ENCODE data around the gene SIRT2. TPM values are rescaled to one million over a fixed set of nuclear protein-coding genes. Genes with fewer than 3 reads are reported as not detected.

SIRT2 gene
- total RNA-seq, 1 experiment from 2014 or later, result 15.4 TPM

- peak overlapping the region; percentile 96 for H3K9ac ChIP-seq (ENCODE audit: low read length)
- ChIA-PET CTCF (interaction anchor here (1.5 kb wide), 1 partner anchor 78 kb away, joined by 6 read pairs; the partner anchor contains the start of genes MRPS12 and SARS2), RAD21 (ENCODE audit: low non-redundant PET in 1 of 2, low total read pairs in 2 of 2, uncharacterized antibody in 2 of 2, unreplicated experiment in 2 of 2) (no interaction called here), POLR2A (interaction anchor here (2.4 kb wide), 1 partner anchor 11 kb away, joined by 12 read pairs; no protein-coding TSS in a partner anchor)
- no TSS peak for BruUV-seq (replicated peaks)
- ATAC-seq (peak; percentile 20), DNase-seq (ENCODE audit: low read depth, low spot score) (peak; percentile 75)
- H3K4me3 ChIP-seq (replicated peaks in 1 of 2; ENCODE audit: low read depth in 1 of 2, low read length in 2 of 2), result peak overlapping the region; percentile 77 to 84
- H2AFZ ChIP-seq (ENCODE audit: low read depth, low read length, poor library complexity, severe bottlenecking), result no peak overlapping the region
- peaks cover 25% of the 10 kb centered on the region for H3K79me2 ChIP-seq (ENCODE audit: insufficient read depth, low read length)
- intact Hi-C loops (cut with micrococcal nuclease), result loop anchor here (2.0 to 5.0 kb wide), 2 partner anchors 79 to 169 kb away; partner anchors contain the start of genes MRPS12 and SARS2
- TF ChIP-seq YY1 (IDR thresholded peaks at IDR 0.05; ENCODE audit: extremely low read depth, insufficient replicate concordance, low read depth, low read length) (no peak), POLR2A (IDR thresholded peaks at IDR 0.05; ENCODE audit: borderline replicate concordance, extremely low read depth, insufficient read depth, insufficient read length) (peak; percentile 42), SP1 (IDR thresholded peaks at IDR 0.05; ENCODE audit: low read depth) (peak; percentile 78), ZFX (IDR thresholded peaks at IDR 0.05) (0 out of 2 replicates have a peak, but pooled peaks have one; percentile 45), ATF3 (IDR thresholded peaks at IDR 0.05) (no peak), POLR2AphosphoS5 (IDR thresholded peaks at IDR 0.05; ENCODE audit: low read depth, low read length) (peak; percentile 70), SIN3A (IDR thresholded peaks at IDR 0.05; ENCODE audit: low read depth) (peak; percentile 92), ZNF274 (IDR thresholded peaks at IDR 0.05; ENCODE audit: low read depth, low read length) (no peak), MAX (IDR thresholded peaks at IDR 0.05) (peak; percentile 98), ZBTB33 (IDR thresholded peaks at IDR 0.05; ENCODE audit: extremely low read depth, insufficient replicate concordance, low read length) (no peak), EGR1 (IDR thresholded peaks at IDR 0.05; ENCODE audit: low read depth) (peak; percentile 83)
- 0 out of 2 replicates have a peak, but pooled peaks cover 4% of the 10 kb centered on the region for H4K20me1 ChIP-seq (ENCODE audit: insufficient read depth)
- H3K9me3 ChIP-seq (ENCODE audit: control insufficient read depth in 1 of 2, insufficient read depth in 1 of 2, low read depth in 1 of 2, low read length in 2 of 2), result no peaks in the 10 kb centered on the region
- peaks cover 11 to 19% of the 10 kb centered on the region in 2 experiments for H3K36me3 ChIP-seq (ENCODE audit: control insufficient read depth in 1 of 2, insufficient read depth in 2 of 2, low read length in 2 of 2)
- peak overlapping the region; percentile 99 for H3K4me2 ChIP-seq (ENCODE audit: low read length)
- peak overlapping the region; percentile 89 for H3K27ac ChIP-seq (ENCODE audit: low read depth, low read length)
- no peaks in the 10 kb centered on the region for H3K9me2 ChIP-seq (ENCODE audit: insufficient read depth)
- peaks cover 14 to 41% of the 10 kb centered on the region in 2 experiments for H3K4me1 ChIP-seq (ENCODE audit: control insufficient read depth in 1 of 2, insufficient read depth in 2 of 2, low read length in 2 of 2)
- H3K27me3 ChIP-seq (ENCODE audit: insufficient read depth, low read length), result no peaks in the 10 kb centered on the region
These were observed 47.7 kb downstream of the SIRT2 start for GRCh38 chr19:38851622-38852230.

Data from HCT116 (cell line).